ENCODE data around the gene TMIGD3.
"Not testable (repeated sequence)": the region's sequence is repeated elsewhere in the genome, so short reads cannot be mapped to it uniquely, and the experiment has no call there.

The TMIGD3 gene

GRCh38 chr1:111503585-111504060 lies at the start of gene TMIGD3, which contains the start of gene ADORA3:
TSS of gene TMIGD3 (minus strand) at chr1:111503633. CDS start at chr1:111503354, 279 bp downstream.
TSS of gene ADORA3 (minus strand) at chr1:111503633. CDS start at chr1:111503354, 279 bp downstream.
- DNase-seq: no peak

DNA sequence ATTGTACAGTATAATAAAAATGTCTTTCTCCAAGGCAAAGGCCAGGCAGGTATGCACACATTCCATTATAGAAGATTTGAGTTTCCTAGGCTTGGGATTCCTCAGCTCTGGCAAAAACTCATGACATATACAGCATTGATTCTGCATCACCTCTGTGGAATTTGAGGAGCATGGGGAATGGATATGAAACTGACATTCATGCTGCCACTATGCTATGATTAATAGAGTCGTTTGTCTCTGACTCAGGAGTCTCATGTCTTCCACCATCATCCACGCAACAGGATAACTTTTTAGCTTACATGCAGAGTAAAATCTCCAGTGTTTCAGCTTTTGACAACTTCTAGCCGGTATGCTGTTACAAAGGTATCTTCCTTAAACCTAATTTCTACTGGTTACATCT lies 49.8 kb upstream of the TMIGD3 start:
- no peak for DNase-seq

DNA sequence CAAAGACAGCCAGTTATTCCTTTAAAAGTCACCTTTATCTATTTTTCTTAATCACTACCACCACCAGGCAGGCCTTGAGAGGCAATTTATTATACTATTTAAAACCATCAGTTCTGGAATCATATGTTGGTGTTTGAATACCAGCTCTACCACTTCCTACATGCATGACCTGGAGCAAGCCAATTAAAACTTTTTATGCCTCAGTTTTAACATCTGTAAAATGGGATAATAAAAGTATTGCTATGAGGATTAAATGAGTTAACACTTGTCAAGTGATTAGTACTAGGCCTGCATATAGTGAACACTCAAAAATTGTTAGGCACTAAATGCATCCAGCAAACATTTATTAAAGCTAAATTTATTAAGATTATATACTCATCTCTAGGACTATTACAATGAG lies 49.2 kb upstream of the TMIGD3 start:
- DNase-seq: no peak

DNA sequence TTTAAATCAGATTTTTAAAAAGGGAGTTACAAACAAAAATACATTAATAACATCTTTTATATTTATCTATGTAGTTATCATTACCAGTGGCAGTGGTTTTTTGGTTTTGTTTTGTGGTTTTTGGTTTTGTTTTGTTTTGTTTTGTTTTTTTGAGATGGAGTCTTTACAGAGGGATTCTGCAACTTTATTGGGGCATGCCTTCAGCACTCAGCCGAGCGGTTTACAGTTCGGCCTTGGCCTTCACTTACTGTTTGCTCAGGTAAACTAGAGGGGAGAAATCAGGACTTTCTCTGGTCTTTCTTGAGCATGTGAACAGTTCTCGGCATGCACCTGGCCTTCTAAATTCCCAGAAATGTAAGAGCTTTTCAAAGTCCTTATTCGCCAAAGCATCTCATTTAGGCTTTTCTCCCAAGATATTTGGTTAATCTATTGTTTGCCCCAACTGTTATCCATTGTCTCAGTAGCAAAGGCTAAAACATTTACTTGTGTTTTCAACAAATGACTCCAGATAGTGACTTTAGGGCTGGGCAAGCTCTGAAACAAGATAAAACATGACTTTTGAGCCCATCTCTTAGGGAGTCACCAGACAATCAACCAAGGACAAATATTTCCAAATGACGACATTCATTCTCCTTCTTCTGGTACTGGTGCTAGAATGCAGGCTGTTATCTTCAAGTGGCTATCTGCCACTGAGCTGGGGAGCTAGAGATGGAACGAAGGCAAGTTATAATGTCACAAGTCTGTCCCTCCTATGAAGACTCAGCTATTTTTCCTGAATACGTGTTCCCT lies 48.4 kb upstream of the TMIGD3 start:
- no peak for DNase-seq

DNA sequence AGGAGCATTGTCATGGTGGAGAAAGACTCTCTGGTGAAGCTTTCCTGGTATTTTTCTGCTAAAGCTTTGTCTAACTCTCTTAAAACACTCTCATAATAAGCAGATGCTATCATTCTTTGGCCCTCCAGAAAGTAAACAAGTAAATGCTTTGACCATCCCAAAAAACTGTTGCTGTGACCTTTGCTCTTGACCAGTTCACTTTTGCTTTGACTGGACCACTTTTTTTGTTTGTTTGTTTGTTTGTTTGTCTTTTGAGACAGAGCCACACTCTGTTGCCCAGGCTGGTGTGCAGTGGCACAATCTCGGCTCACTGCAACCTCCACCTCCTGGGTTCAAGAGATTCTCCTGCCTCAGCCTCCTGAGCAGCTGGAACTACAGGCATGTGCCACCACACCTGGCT lies 44.4 kb upstream of the TMIGD3 start:
- DNase-seq: not testable (repeated sequence)

GRCh38 chr1:111542187-111542586 lies 38.8 kb upstream of the TMIGD3 start:
- no peak for DNase-seq

GRCh38 chr1:111541721-111542120 lies 38.3 kb upstream of the TMIGD3 start:
- DNase-seq: no peak

GRCh38 chr1:111540928-111541327 lies 37.5 kb upstream of the TMIGD3 start:
- DNase-seq: no peak

DNA sequence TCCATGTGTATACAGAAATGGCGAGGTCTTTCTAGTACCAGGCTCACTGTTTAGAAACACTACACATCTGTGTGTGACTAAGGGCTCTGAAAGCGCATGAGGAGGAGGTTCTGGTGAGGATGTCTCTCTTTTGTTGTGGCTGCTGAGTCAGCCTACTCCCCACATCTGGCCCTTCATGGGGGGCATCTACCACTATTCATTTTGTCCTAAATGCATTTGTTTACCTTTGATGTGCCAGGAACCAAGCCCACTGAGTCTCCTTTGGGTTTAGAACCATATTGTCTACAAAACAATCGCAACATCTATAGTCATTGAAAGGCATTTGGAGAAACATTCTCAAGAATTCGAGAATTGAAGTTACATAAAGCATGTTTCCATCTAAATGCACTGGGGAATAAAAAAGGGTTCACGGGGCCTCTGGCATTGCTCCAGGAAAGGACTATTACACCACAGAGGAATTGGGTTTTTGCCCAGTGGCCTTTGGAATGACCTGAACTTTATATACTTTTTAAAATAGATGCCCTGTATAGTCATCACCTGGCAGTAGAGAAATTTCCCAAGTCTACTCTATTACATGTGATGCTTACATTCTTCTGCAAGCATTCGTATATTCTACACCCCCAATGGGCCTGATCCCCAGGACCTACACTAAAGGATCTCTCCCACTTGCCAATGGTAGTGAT lies 35.1 kb upstream of the TMIGD3 start:
- DNase-seq: no peak

DNA sequence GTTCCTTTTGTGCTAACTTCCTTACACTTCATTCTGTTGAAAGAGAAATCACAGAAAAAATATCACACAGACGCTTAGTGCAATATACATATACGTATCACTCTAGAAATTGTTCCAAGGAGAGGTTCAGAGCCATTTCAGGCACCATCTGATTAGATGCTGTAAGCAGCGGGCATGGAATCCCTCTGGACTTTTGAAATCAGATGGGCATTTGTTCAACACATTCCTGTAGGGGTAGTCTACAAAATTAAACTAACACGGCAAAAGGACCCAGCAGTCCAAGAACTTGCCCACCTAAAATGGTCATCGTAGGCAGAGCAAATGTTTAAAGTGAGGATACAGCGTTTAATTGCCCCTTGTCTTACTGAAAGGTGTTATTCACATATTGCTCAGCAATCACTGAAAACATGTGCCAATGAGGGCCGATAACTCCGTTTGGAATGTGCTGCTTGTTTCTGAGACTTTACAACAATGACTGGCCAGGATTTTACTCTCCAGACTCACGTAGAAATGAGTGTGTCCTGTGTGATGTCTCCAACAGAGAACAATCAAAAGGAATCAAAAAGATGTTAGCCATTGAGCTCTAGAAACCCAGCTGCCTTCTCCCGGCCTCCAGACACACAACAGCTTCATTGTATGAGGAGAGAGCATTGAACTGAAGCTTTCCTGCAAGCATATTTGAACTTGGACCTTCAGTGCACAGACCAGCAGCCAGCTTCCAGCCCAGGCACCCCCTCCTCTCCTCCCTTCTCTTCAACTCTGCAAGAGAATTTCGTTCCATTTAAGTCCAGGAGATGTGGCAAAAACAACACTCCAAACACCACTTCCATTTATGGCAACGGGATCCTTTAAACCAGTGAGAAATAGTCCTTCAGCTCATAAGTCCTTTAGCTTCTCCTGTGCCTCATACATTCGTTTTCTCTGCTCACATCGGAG lies 32.1 kb upstream of the TMIGD3 start:
- DNase-seq: no peak

GRCh38 chr1:111520053-111520452 lies 16.6 kb upstream of the TMIGD3 start:
- no peak for DNase-seq

DNA sequence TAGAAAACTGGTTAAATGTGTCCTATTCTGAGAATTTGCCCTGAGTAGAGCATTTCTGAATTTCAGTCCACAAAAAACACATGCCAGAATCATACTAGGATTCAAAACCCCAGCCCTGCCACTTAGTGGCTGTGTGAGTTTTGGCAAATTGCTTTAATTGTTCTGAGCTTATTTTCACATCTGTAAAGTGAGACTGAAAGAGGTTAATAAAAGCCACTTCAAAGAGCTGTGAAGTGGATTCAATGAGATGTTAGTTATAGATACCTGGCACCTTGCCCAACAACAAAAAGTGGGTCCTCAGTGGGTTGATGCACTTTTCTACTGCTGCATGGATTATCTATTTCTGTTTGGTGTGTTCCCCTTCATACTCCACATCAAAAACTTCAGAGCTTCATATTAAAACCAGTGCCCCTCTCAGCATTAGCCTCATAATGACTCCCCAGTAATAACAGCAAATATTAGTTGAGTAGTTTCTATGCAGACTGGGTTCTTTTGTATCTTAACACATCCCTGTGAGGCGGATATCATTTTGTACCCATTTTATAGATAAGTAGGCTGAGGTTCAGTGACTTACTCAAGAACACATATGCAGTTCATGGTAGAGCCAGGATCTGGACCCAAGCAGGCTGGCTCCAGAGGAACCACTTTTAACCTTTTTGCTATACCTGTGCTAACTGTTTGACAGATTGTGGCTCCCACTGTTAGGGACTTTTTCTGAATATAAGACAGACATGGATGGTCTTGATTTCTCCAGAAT lies 14.2 kb upstream of the TMIGD3 start:
- DNase-seq: no peak

DNA sequence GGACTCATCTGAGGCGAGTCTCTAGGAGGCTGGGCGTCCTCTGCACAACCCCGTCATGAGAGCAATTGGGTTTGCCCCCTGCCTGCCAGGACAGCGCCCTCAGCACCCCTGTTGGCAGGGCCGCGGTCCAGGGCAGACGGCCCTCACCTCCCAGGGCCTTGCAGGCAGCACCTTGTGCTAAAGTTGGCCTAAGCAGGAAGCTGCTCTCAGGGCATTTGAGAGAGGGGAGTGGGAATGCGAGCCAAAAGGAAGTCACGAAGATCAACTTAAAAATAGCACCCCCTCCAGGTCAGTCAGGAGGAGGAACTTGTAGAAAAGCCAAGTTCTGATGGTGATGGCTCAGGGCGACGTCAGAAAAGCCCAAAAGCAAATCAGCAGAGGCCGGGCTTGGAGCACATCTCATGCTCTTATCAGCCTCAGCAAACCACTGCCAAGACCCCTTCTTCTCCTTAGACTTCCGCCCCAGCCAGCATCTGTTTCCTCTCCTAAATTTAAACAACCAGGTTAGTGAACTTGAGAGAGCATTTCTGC lies 12.6 kb upstream of the TMIGD3 start:
- no peak for DNase-seq

DNA sequence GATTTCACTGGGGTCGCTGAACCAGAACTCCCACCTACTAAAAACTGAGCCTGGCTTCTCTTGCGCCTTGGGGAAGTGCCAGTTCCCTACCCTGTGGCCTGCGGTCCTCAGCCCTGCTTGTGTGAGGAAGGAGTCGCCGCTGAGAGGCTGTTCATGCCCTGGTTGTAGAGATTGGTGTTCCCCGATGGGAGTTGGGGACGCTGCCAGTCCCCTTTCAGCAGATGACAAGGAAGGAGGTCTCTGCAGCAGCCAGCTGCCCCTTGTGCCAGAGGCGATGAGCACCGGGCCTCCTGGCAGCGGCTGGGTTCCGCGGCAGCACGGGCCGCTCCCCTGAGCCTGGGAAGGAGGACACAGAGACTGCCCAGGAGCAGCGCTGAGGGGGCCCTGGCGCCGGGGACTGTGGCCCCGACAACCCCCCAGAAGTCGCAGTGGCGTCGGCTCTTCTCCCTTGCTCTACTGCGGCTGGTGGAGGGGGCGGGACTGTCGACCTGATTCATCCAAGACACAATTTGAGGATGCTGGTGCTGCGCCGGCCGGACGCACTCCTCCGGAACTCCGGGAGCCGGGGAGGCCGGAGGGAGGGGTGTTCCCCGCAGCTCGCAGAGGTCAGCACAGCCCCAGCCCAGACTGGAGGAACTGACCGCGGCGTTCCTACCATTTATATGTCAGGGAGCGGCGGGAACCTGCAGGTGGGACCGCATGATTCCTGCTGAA lies 12.0 kb upstream of the TMIGD3 start:
- DNase-seq: no peak

DNA sequence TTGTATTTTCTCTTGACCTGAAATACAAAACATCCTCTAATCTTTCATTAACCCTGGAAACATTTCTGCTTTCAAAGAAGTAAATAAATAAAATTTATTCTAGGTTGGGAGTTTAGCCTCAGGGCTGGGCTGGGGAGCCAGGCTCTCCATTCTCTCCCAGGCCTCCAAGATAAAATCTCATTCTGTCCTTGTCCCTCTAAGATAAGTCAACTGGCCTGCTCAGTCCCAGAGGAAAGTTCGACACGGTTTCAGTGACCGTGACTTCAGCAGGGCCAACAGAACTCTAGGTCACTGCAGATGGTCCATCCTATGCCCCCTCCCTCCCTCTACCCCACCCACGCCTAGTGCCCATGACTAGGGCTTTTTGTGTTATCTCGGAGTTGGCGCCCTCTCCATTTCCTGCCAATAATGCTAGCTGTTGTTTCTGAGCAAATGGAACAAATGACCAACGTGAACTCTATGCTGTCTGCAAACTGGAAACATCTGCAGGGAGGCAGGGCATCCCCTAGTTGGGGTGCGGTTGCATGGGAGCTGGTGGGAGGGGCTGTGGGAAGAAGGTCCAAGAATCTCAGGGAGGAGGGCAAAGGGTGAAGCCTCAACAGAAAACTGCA lies 10.1 kb upstream of the TMIGD3 start:
- DNase-seq: no peak

DNA sequence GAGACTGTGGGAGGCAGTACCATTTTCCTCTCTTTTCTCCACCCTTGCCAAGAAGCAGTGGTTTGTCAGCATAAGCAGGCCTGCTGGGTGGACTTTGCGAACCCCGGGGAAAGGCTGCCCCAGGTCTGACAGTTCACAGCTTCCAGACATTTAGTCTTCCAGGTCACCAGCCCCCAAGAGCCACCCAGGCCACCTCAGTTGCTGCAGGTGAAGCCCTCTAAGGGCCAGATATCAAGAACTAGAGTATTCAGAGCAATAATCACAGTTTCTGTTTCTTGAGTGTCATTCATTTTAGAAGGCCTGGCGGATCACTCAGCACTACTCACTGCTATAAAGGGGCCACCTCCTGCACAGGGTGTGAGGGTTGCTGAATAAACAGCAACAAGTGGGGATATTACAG lies 9.5 kb upstream of the TMIGD3 start:
- no peak for DNase-seq

GRCh38 chr1:111512132-111512889 lies 8.9 kb upstream of the TMIGD3 start:
- DNase-seq: no peak

DNA sequence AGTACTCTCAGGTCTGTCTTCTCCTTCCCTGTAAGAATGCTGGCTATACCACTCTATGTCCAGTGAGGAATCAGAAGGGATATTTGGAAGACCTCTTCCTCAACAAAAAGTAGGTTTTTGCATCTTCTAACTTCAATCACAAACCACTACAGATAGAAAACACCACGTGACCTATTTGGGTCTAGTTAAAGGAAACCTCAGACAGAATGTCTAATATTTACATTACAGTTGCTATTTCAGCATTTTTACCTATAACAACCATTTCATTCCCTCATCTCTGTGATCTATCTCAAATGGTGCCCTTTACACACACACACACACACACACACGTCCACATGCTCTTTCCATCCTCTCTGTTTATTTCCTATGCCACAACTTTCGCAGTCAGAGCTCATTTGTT lies 7.9 kb upstream of the TMIGD3 start:
- DNase-seq: no peak

- no peak for DNase-seq
These were observed 6.6 kb upstream of the TMIGD3 start for GRCh38 chr1:111509997-111510375.
